GM19023 (cell line): ENCODE measurements around the gene PDCD6IP.

Experiments
- ATAC-seq: cut with Tn5 transposase; IDR thresholded peaks from one replicate; pipeline ENCODE4 v1.9.1; 2021; ENCODE audit warnings: mild to moderate bottlenecking, moderate library complexity; ENCODE audit not compliant: unreplicated experiment

Gene PDCD6IP

GRCh38 chr3:33918126-33918756, 119.8 kb downstream of the PDCD6IP start:
- ATAC-seq, result no peak
